Liver (tissue), 9 donors: ENCODE measurements around the gene SLC9A1. TPM values are rescaled to one million over a fixed set of nuclear protein-coding genes. Genes with fewer than 3 reads are reported as not detected.

Source experiments
- DNase-seq: peaks from one replicate; pipeline ENCODE4 v3.0.0-alpha.2; 2017; ENCODE audit warnings: low spot score
- H3K27ac ChIP-seq, 2 donors: one replicate each; pipeline ENCODE4 v1.7.0; 2013; ENCODE audit warnings: inconsistent platforms in 2 of 2, low read length in 2 of 2, control low read depth in 1 of 2, low read depth in 1 of 2, mild to moderate bottlenecking in 1 of 2
- H3K27me3 ChIP-seq, 4 donors: one replicate each; pipeline versions ENCODE4 v1.6.1 to v1.7.0; 2013; ENCODE audit warnings: low read length in 3 of 4, inconsistent platforms in 1 of 4, mild to moderate bottlenecking in 1 of 4, moderate library complexity in 1 of 4; ENCODE audit not compliant: control insufficient read depth in 4 of 4, insufficient read depth in 4 of 4
- H3K36me3 ChIP-seq, 4 donors: one replicate each; pipeline versions ENCODE4 v1.6.1 to v1.7.0; 2013; ENCODE audit warnings: low read length in 3 of 4, mild to moderate bottlenecking in 3 of 4, low read depth in 1 of 4, moderate library complexity in 1 of 4; ENCODE audit not compliant: control insufficient read depth in 4 of 4, insufficient read depth in 3 of 4
- H3K4me1 ChIP-seq, 4 donors: one replicate each; pipeline versions ENCODE4 v1.6.1 to v1.7.0; 2013; ENCODE audit warnings: low read length in 3 of 4, mild to moderate bottlenecking in 3 of 4, moderate library complexity in 1 of 4; ENCODE audit not compliant: control insufficient read depth in 4 of 4, insufficient read depth in 4 of 4
- H3K4me3 ChIP-seq, 3 donors: one replicate each; pipeline versions ENCODE4 v1.6.1 to v1.7.0; 2013; ENCODE audit warnings: low read length in 3 of 3, control low read depth in 1 of 3, low read depth in 1 of 3, mild to moderate bottlenecking in 1 of 3
- H3K9ac ChIP-seq, 2 donors: one replicate each; pipeline ENCODE4 v1.7.0; 2013; ENCODE audit warnings: low read length in 2 of 2, mild to moderate bottlenecking in 2 of 2, moderate library complexity in 2 of 2, control low read depth in 1 of 2, low read depth in 1 of 2
- H3K9me3 ChIP-seq, 4 donors: one replicate each; pipeline versions ENCODE4 v1.6.1 to v1.7.0; 2013; ENCODE audit warnings: low read length in 3 of 4; ENCODE audit not compliant: control insufficient read depth in 4 of 4
- EGR1 ChIP-seq, 2 donors: IDR thresholded peaks; 2 replicates each; pipeline ENCODE4 v1.6.1; 2016 to 2018; ENCODE audit warnings: antibody characterized with exemption in 2 of 2, low read depth in 2 of 2
- FOXA1 ChIP-seq: IDR thresholded peaks from 2 replicates; pipeline ENCODE4 v1.6.1; 2016; ENCODE audit warnings: antibody characterized with exemption
- FOXA2 ChIP-seq: IDR thresholded peaks from 2 replicates; pipeline ENCODE4 v1.6.1; 2016; ENCODE audit warnings: antibody characterized with exemption
- GABPA ChIP-seq, 2 donors: IDR thresholded peaks in 1 of 2; conservative IDR thresholded peaks in 1 of 2; 2 replicates each; pipeline ENCODE4 v1.6.1; 2016; ENCODE audit warnings: antibody characterized with exemption in 2 of 2, mild to moderate bottlenecking in 1 of 2, moderate library complexity in 1 of 2
- HNF4A ChIP-seq, 2 donors: conservative IDR thresholded peaks; 2 replicates each; pipeline ENCODE4 v1.6.1; 2016; ENCODE audit warnings: antibody characterized with exemption in 2 of 2, mild to moderate bottlenecking in 2 of 2
- HNF4G ChIP-seq: IDR thresholded peaks from 2 replicates; pipeline ENCODE4 v1.6.1; 2016; ENCODE audit warnings: antibody characterized with exemption
- JUND ChIP-seq, 2 donors: IDR thresholded peaks; 2 replicates each; pipeline ENCODE4 v1.6.1; 2016; ENCODE audit warnings: antibody characterized with exemption in 2 of 2
- NR2F2 ChIP-seq: IDR thresholded peaks from 2 replicates; pipeline ENCODE4 v1.6.1; 2016; ENCODE audit warnings: antibody characterized with exemption
- RAD21 ChIP-seq, 2 donors: IDR thresholded peaks; 2 replicates each; pipeline ENCODE4 v1.6.1; 2016; ENCODE audit warnings: antibody characterized with exemption in 2 of 2, mild to moderate bottlenecking in 2 of 2
- RXRA ChIP-seq, 2 donors: IDR thresholded peaks; 2 replicates each; pipeline ENCODE4 v1.6.1; 2017 to 2018; ENCODE audit warnings: antibody characterized with exemption in 2 of 2, mild to moderate bottlenecking in 1 of 2
- SP1 ChIP-seq: IDR thresholded peaks from 2 replicates; pipeline ENCODE4 v1.6.1; 2018; ENCODE audit warnings: antibody characterized with exemption, mild to moderate bottlenecking
- TAF1 ChIP-seq: conservative IDR thresholded peaks from 2 replicates; pipeline ENCODE4 v1.6.1; 2016; ENCODE audit warnings: antibody characterized with exemption, mild to moderate bottlenecking
- YY1 ChIP-seq: IDR thresholded peaks from 2 replicates; pipeline ENCODE4 v1.6.1; 2016; ENCODE audit warnings: antibody characterized with exemption, mild to moderate bottlenecking
- WGBS: extraction: QIAGEN DNeasy Blood & Tissue Kit; methylation state at CpG from one replicate; pipeline ENCODE4 v1.1.7; 2013; 5-methylcytosine and 5-hydroxymethylcytosine counted together
- polyA plus RNA-seq, 2 donors: library from polyadenylated mRNA; stranded (reverse) in 1 of 2; unstranded in 1 of 2; fragments of 200-250 nt in 1 of 2; fragments of >200 nt in 1 of 2; fragmentation: Nextera tagmentation in 1 of 2; extraction: Ambion mirVana in 1 of 2; gene quantifications; one replicate each; pipeline versions ENCODE4 v1.2.1 to v1.2.3, GENCODE V29; 2013 to 2015
- total RNA-seq, 2 donors: library from RNA; depleted of rRNA; stranded (reverse); fragments of >200 nt; gene quantifications; one replicate each; pipeline ENCODE4 v1.2.3, GENCODE V29; 2014
- TF ChIP-seq, protein P1 (sequence below): fragments of 150-350 bp; IDR thresholded peaks from 2 replicates; pipeline ENCODE4 v1.5.1; 2017; ENCODE audit warnings: improper control_type of control experiment, low read depth, low read length; ENCODE audit not compliant: missing input control
- TF ChIP-seq, protein P2 (sequence below): IDR thresholded peaks from 2 replicates; pipeline ENCODE4 v1.6.1; 2016; ENCODE audit warnings: antibody characterized with exemption, mild to moderate bottlenecking
- TF ChIP-seq, protein P3 (sequence below): IDR thresholded peaks from 2 replicates; pipeline ENCODE4 v1.6.1; 2016; ENCODE audit warnings: antibody characterized with exemption
- TF ChIP-seq, protein P4 (sequence below): IDR thresholded peaks from 2 replicates; pipeline ENCODE4 v1.6.1; 2016; ENCODE audit warnings: antibody characterized with exemption
- TF ChIP-seq, protein P5 (sequence below): IDR thresholded peaks from 2 replicates; pipeline ENCODE4 v1.6.1; 2016; ENCODE audit warnings: antibody characterized with exemption
- donor health status: healthy.
- donor health status: healthy.
- donor health status: healthy.
- donor health status: healthy.
- donor health status: healthy.

Gene SLC9A1
- total and polyA plus RNA-seq, 4 donors = 1.3 to 3.2 (median 1.5) TPM

DNA sequence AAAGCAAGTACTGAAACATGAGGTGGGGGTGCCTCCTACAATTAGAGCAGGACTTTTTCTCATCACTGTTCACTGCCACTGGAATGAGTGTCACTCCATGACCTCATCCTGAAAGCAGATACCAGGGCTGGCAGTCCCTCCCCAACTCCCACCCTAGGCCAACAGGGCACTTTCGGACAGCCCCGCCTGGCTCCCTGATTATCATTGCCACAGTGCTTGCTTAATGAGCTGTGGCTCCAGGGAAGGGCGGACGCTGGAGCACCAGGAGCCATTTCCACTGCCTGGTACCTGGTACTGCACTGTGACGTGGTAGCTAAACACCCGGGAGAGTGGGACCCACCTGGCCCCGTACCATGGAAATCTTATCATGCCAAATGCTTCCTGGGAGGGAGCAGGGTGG is 22.3 kb downstream of the SLC9A1 start:
- H3K27ac ChIP-seq = no peak overlapping the region
- TF ChIP-seq FOXA2 (no peak), NR2F2 (no peak), FOXA1 (no peak), YY1 (no peak), JUND (IDR thresholded peaks at IDR 0.05) (no peak), RAD21 (IDR thresholded peaks at IDR 0.05) (no peak), HNF4A (conservative IDR thresholded peaks at IDR 0.05) (no peak), SP1 (no peak), GABPA (IDR thresholded peaks at IDR 0.05 in 1 of 2, conservative IDR thresholded peaks at IDR 0.05 in 1 of 2) (no peak), EGR1 (IDR thresholded peaks at IDR 0.05; ENCODE audit: low read depth in 2 of 2) (no peak), HNF4G (no peak), TAF1 (no peak), RXRA (IDR thresholded peaks at IDR 0.05) (no peak)
- TF ChIP-seq, protein P1, sequence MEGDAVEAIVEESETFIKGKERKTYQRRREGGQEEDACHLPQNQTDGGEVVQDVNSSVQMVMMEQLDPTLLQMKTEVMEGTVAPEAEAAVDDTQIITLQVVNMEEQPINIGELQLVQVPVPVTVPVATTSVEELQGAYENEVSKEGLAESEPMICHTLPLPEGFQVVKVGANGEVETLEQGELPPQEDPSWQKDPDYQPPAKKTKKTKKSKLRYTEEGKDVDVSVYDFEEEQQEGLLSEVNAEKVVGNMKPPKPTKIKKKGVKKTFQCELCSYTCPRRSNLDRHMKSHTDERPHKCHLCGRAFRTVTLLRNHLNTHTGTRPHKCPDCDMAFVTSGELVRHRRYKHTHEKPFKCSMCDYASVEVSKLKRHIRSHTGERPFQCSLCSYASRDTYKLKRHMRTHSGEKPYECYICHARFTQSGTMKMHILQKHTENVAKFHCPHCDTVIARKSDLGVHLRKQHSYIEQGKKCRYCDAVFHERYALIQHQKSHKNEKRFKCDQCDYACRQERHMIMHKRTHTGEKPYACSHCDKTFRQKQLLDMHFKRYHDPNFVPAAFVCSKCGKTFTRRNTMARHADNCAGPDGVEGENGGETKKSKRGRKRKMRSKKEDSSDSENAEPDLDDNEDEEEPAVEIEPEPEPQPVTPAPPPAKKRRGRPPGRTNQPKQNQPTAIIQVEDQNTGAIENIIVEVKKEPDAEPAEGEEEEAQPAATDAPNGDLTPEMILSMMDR = no peak
- TF ChIP-seq, protein P2, sequence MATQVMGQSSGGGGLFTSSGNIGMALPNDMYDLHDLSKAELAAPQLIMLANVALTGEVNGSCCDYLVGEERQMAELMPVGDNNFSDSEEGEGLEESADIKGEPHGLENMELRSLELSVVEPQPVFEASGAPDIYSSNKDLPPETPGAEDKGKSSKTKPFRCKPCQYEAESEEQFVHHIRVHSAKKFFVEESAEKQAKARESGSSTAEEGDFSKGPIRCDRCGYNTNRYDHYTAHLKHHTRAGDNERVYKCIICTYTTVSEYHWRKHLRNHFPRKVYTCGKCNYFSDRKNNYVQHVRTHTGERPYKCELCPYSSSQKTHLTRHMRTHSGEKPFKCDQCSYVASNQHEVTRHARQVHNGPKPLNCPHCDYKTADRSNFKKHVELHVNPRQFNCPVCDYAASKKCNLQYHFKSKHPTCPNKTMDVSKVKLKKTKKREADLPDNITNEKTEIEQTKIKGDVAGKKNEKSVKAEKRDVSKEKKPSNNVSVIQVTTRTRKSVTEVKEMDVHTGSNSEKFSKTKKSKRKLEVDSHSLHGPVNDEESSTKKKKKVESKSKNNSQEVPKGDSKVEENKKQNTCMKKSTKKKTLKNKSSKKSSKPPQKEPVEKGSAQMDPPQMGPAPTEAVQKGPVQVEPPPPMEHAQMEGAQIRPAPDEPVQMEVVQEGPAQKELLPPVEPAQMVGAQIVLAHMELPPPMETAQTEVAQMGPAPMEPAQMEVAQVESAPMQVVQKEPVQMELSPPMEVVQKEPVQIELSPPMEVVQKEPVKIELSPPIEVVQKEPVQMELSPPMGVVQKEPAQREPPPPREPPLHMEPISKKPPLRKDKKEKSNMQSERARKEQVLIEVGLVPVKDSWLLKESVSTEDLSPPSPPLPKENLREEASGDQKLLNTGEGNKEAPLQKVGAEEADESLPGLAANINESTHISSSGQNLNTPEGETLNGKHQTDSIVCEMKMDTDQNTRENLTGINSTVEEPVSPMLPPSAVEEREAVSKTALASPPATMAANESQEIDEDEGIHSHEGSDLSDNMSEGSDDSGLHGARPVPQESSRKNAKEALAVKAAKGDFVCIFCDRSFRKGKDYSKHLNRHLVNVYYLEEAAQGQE = no peak
- TF ChIP-seq, protein P3, sequence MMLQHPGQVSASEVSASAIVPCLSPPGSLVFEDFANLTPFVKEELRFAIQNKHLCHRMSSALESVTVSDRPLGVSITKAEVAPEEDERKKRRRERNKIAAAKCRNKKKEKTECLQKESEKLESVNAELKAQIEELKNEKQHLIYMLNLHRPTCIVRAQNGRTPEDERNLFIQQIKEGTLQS = no peak
- TF ChIP-seq, protein P4, sequence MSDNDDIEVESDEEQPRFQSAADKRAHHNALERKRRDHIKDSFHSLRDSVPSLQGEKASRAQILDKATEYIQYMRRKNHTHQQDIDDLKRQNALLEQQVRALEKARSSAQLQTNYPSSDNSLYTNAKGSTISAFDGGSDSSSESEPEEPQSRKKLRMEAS = no peak
- TF ChIP-seq, protein P5, sequence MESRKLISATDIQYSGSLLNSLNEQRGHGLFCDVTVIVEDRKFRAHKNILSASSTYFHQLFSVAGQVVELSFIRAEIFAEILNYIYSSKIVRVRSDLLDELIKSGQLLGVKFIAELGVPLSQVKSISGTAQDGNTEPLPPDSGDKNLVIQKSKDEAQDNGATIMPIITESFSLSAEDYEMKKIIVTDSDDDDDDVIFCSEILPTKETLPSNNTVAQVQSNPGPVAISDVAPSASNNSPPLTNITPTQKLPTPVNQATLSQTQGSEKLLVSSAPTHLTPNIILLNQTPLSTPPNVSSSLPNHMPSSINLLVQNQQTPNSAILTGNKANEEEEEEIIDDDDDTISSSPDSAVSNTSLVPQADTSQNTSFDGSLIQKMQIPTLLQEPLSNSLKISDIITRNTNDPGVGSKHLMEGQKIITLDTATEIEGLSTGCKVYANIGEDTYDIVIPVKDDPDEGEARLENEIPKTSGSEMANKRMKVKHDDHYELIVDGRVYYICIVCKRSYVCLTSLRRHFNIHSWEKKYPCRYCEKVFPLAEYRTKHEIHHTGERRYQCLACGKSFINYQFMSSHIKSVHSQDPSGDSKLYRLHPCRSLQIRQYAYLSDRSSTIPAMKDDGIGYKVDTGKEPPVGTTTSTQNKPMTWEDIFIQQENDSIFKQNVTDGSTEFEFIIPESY = no peak
- H3K36me3 ChIP-seq = no peaks in the 10 kb centered on the region
- WGBS = 93% methylated on average over 7 of the region's 7 CpGs
- no peaks in the 10 kb centered on the region for H3K27me3 ChIP-seq
- no peak overlapping the region for H3K4me3 ChIP-seq
- peaks cover 0 to 3% (median 0%) of the 10 kb centered on the region in 4 donors for H3K4me1 ChIP-seq
- no peak for DNase-seq
- no peaks in the 10 kb centered on the region for H3K9me3 ChIP-seq
- H3K9ac ChIP-seq = no peak overlapping the region
